ENCODE data around the gene RAB4A. TPM values are rescaled to one million over a fixed set of nuclear protein-coding genes. Genes with fewer than 3 reads are reported as not detected.

Gene RAB4A
- total RNA-seq, 2 donors from 2014 or later, result 25.5 to 29.5 TPM

GRCh38 chr1:229230140-229230892 lies 40.6 kb upstream of the RAB4A start:
- H3K4me1 ChIP-seq (ENCODE audit: control insufficient read depth in 1 of 2, low read depth in 2 of 2), result peaks cover 17 to 40% of the 10 kb centered on the region in 2 donors
- no peaks in the 10 kb centered on the region for H3K9me3 ChIP-seq
- peak overlapping the region; percentile 45 to 67 for H3K27ac ChIP-seq
- ATAC-seq (ENCODE audit: insufficient number of reproducible peaks, low FRiP score, low read depth), result no peak
- DNase-seq (ENCODE audit: low spot score), result no peak
- H3K36me3 ChIP-seq, result no peaks in the 10 kb centered on the region
- TF ChIP-seq, protein P1, sequence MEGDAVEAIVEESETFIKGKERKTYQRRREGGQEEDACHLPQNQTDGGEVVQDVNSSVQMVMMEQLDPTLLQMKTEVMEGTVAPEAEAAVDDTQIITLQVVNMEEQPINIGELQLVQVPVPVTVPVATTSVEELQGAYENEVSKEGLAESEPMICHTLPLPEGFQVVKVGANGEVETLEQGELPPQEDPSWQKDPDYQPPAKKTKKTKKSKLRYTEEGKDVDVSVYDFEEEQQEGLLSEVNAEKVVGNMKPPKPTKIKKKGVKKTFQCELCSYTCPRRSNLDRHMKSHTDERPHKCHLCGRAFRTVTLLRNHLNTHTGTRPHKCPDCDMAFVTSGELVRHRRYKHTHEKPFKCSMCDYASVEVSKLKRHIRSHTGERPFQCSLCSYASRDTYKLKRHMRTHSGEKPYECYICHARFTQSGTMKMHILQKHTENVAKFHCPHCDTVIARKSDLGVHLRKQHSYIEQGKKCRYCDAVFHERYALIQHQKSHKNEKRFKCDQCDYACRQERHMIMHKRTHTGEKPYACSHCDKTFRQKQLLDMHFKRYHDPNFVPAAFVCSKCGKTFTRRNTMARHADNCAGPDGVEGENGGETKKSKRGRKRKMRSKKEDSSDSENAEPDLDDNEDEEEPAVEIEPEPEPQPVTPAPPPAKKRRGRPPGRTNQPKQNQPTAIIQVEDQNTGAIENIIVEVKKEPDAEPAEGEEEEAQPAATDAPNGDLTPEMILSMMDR (IDR thresholded peaks at IDR 0.05), result no peak
- no peaks in the 10 kb centered on the region for H3K27me3 ChIP-seq (replicated peaks; ENCODE audit: insufficient read depth)
- peak overlapping the region; percentile 35 for H3K4me3 ChIP-seq

DNA sequence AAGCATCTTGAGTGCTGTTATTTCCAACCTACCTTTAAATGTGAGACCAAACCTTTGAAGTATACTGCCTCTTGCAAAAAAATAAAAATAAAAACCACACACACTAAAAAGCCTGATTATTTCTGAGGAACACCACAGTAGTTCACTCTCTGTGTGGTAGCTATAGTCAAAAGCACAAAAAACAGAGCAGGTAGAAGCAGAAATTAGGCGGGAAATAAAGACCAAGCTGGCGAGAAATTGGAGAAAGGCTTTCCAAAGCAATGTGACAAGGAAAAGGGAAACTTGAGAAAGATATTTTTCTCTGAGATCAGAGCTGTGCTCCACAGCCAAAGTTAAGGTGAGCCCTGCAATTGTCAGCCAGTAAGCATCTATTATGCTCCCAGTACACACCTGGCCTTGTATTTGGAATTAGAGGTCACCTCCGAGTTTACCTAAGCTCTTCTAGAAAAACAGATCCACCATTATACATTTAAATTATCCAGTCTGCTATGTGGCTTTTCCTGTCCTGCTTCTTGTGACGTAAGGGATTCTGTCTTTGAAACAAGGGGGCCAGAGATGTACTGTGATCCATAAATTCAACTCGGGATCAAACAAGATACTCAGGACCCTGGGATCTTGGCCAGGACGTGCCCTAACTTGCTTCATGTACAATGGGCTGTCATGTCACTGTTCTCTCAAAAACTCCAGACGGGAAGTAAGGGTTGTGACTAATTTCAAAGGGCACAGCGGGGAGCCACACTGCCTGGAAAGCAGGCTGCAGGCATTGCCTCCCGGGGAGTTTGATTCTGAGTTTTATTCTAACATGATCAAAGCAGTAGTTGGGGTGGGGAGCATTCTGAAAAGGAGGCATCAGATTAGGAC lies 39.8 kb upstream of the RAB4A start:
- Histone ChIP-seq H3K4me3 (no peak overlapping the region), H3K27me3 (replicated peaks; ENCODE audit: insufficient read depth) (no peaks in the 10 kb centered on the region), H3K36me3 (no peaks in the 10 kb centered on the region), H3K4me1 (ENCODE audit: control insufficient read depth in 1 of 2, low read depth in 2 of 2) (peaks cover 17 to 40% of the 10 kb centered on the region in 2 donors), H3K27ac (peak overlapping the region in 1 of 2 donors; percentile 67), H3K9me3 (no peaks in the 10 kb centered on the region)
- ATAC-seq (ENCODE audit: insufficient number of reproducible peaks, low FRiP score, low read depth) (no peak), DNase-seq (ENCODE audit: low spot score) (no peak)
- TF ChIP-seq, protein P1 (IDR thresholded peaks at IDR 0.05), result no peak

- Histone ChIP-seq H3K4me1 (ENCODE audit: control insufficient read depth in 1 of 2, low read depth in 2 of 2) (peaks cover 17 to 40% of the 10 kb centered on the region in 2 donors), H3K27ac (no peak overlapping the region), H3K4me3 (no peak overlapping the region), H3K27me3 (replicated peaks; ENCODE audit: insufficient read depth) (no peaks in the 10 kb centered on the region), H3K9me3 (no peaks in the 10 kb centered on the region), H3K36me3 (no peaks in the 10 kb centered on the region)
- ATAC-seq (ENCODE audit: insufficient number of reproducible peaks, low FRiP score, low read depth), result no peak
- TF ChIP-seq, protein P1 (IDR thresholded peaks at IDR 0.05), result no peak
- no peak for DNase-seq (ENCODE audit: low spot score)
Observed at GRCh38 chr1:229231754-229232119, 39.2 kb upstream of the RAB4A start.

GRCh38 chr1:229234870-229235472 lies 35.9 kb upstream of the RAB4A start:
- Histone ChIP-seq H3K4me3 (no peak overlapping the region), H3K27ac (no peak overlapping the region), H3K4me1 (ENCODE audit: control insufficient read depth in 1 of 2, low read depth in 2 of 2) (peaks cover 7 to 29% of the 10 kb centered on the region in 2 donors), H3K27me3 (replicated peaks; ENCODE audit: insufficient read depth) (no peaks in the 10 kb centered on the region), H3K9me3 (no peaks in the 10 kb centered on the region), H3K36me3 (no peaks in the 10 kb centered on the region)
- ATAC-seq (ENCODE audit: insufficient number of reproducible peaks, low FRiP score, low read depth), result no peak
- TF ChIP-seq, protein P1 (IDR thresholded peaks at IDR 0.05), result no peak
- no peak for DNase-seq (ENCODE audit: low spot score)

DNA sequence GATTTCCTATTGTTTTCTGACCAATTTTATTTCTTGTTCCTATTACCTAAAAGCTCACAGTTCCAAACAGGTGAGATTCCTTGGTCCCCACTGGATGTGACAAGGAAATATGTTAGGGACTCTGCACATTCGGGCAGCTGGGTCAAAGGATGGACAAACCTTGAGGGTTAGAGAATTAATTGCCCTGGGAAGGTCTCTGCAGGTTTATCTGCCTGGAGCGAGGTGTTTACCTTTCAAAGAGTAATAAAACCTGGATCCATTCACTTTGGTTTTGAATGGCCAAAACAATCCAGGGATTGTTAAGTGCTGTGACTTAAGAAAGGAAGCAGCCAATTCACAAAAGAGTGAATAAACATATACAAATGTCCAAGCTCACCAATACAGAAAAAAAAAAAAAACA lies 33.6 kb upstream of the RAB4A start:
- ATAC-seq (ENCODE audit: insufficient number of reproducible peaks, low FRiP score, low read depth), result no peak
- no peak overlapping the region for H3K4me3 ChIP-seq
- H3K27me3 ChIP-seq (replicated peaks; ENCODE audit: insufficient read depth), result no peaks in the 10 kb centered on the region
- TF ChIP-seq, protein P1 (IDR thresholded peaks at IDR 0.05), result no peak
- no peaks in the 10 kb centered on the region for H3K36me3 ChIP-seq
- H3K4me1 ChIP-seq (ENCODE audit: control insufficient read depth in 1 of 2, low read depth in 2 of 2), result peaks cover 0 to 12% of the 10 kb centered on the region in 2 donors
- no peak for DNase-seq (ENCODE audit: low spot score)
- H3K27ac ChIP-seq, result no peak overlapping the region
- H3K9me3 ChIP-seq, result no peaks in the 10 kb centered on the region
